Measurements from ENCODE around the gene FTL. TPM values are rescaled to one million over a fixed set of nuclear protein-coding genes. Genes with fewer than 3 reads are reported as not detected.
A peak's percentile ranks its signal among the peaks of the same experiment; 100 is the strongest.

FTL gene
- total RNA-seq, 6 experiments from 2014 or later, result 2,438 to 4,450 (median 3,824) TPM

DNA sequence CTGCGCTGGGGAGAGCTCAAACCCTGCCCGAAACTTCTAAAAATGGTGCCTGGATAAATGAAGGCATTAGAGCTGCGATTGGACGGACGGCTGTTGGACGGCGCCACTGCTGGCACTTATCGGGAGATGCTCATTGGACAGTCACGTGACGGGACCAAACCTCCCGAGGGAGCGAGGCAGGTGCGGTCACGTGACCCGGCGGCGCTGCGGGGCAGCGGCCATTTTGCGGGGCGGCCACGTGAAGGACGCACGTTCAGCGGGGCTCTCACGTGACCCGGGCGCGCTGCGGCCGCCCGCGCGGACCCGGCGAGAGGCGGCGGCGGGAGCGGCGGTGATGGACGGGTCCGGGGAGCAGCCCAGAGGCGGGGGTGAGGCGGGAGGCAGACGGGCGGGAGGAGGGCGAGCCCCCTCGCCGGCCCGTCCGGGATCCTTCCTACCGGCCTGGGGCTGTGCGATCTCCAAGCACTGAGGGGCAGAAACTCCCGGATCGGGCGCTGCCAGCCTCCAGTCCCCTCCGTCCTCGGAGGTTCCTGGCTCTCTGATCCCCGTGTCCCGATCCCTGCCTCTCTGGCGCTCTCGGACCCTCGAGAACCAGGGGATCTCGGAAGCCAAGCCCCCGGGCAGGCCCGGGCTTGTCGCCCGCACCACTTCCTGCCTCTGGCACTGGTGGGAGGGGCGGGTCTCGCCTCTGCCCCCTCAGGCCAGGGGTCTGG, 10.4 kb upstream of the FTL start, which contains the start of gene BAX:
BAX (plus strand) TSS at position 281 of the 713 bp plus-strand sequence; CDS start at position 335, 54 bp downstream.
- DNase-seq, result peak; percentile 92
- peaks cover 25% of the 10 kb centered on the region for H3K36me3 Mint-ChIP-seq (ENCODE audit: low read depth)
- peak within 1 kb of the TSS; percentile 88 for H3K27ac Mint-ChIP-seq
- TF ChIP-seq CTCF (IDR thresholded peaks at IDR 0.05), result no peak
- peaks cover 2% of the 10 kb centered on the region; the same call in 1 of the 2 replicates for H3K27me3 Mint-ChIP-seq (ENCODE audit: insufficient read depth)
- no peaks in the 10 kb centered on the region for H3K9me3 Mint-ChIP-seq
- H3K4me1 Mint-ChIP-seq (ENCODE audit: low read depth), result peaks cover 26% of the 10 kb centered on the region
- H3K4me3 Mint-ChIP-seq, result peak within 1 kb of the TSS; percentile 95

- TF ChIP-seq CTCF (IDR thresholded peaks at IDR 0.05), result no peak
- Mint-ChIP-seq H3K4me3 (peak overlapping the region; percentile 95), H3K4me1 (ENCODE audit: low read depth) (peaks cover 26% of the 10 kb centered on the region), H3K27me3 (ENCODE audit: insufficient read depth) (peaks cover 2% of the 10 kb centered on the region; the same call in 1 of the 2 replicates), H3K27ac (peak overlapping the region; percentile 88), H3K36me3 (ENCODE audit: low read depth) (peaks cover 25% of the 10 kb centered on the region), H3K9me3 (no peaks in the 10 kb centered on the region)
- no peak for DNase-seq
Observed at GRCh38 chr19:48955308-48955958, 9.7 kb upstream of the FTL start.

- Mint-ChIP-seq H3K9me3 (no peaks in the 10 kb centered on the region), H3K4me3 (0 out of 2 replicates have a peak overlapping the region, but pooled peaks have one; percentile 42), H3K4me1 (ENCODE audit: low read depth) (peaks cover 48% of the 10 kb centered on the region), H3K36me3 (ENCODE audit: low read depth) (peaks cover 38% of the 10 kb centered on the region), H3K27me3 (ENCODE audit: insufficient read depth) (peaks cover 11% of the 10 kb centered on the region), H3K27ac (no peak overlapping the region)
- no peak for DNase-seq
- TF ChIP-seq CTCF (IDR thresholded peaks at IDR 0.05), result no peak
Observed at GRCh38 chr19:48958006-48958405, 7.1 kb upstream of the FTL start.

DNA sequence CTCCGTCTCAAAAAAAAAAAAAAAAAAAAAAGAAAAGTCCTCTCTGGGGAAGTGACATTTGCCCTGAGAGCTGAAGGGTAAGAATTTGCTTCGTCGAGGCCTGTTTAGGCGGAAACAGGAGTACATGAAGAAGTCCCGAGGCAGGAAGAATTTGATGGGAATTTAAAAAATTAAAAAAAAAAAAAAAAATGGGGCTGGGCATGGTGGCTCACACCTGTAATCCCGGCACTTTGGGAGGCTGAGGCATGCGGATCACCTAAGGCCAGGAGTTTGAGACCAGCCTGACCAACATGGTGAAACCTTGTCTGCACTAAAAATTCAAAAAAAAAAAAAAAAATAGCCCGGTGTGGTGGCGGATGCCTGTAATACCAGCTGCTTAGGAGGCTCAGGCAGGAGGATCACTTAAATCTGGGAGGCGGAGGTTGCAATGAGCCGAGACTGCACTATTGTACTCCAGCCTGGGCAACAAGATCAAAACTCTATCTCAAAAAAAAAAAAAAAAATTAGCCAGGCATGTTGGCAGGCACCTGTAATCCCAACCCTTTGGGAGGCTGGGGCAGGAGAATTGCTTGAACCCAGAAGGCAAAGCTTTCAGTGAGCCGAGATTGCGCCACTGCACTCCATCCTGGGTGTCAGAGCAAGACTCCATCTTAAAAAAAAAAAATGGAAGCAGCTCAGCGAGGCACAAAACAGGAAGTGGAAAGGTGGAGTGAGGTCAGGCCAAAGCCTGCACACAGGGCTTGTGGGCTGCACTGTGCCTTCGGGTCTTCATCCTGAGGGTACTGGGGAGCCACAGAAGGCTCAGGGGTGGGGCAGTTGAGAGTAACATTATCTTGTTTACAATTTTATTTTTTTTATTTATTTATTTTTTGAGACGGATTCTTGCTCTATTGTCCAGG, 5.5 kb upstream of the FTL start:
- Mint-ChIP-seq H3K36me3 (ENCODE audit: low read depth) (peaks cover 38% of the 10 kb centered on the region), H3K9me3 (no peaks in the 10 kb centered on the region), H3K4me3 (no peak overlapping the region), H3K4me1 (ENCODE audit: low read depth) (peaks cover 59% of the 10 kb centered on the region), H3K27me3 (ENCODE audit: insufficient read depth) (peaks cover 21% of the 10 kb centered on the region), H3K27ac (no peak overlapping the region)
- TF ChIP-seq CTCF (IDR thresholded peaks at IDR 0.05), result no peak
- DNase-seq, result no peak

- no peak for TF ChIP-seq CTCF (IDR thresholded peaks at IDR 0.05)
- peaks cover 9% of the 10 kb centered on the region; the same call in 1 of the 2 replicates for H3K9me3 Mint-ChIP-seq
- no peak for DNase-seq
- peaks cover 37% of the 10 kb centered on the region for H3K36me3 Mint-ChIP-seq (ENCODE audit: low read depth)
- H3K4me1 Mint-ChIP-seq (ENCODE audit: low read depth), result peaks cover 53% of the 10 kb centered on the region
- no peak overlapping the region; the same call in 1 of the 2 replicates for H3K4me3 Mint-ChIP-seq
- H3K27ac Mint-ChIP-seq, result peak overlapping the region; percentile 41
- peaks cover 35% of the 10 kb centered on the region for H3K27me3 Mint-ChIP-seq (ENCODE audit: insufficient read depth)
Observed at GRCh38 chr19:48961051-48961649, 4.0 kb upstream of the FTL start.

Measured in HFFc6 (cell line).